ENCODE data around the gene DAP3.
"Not testable (repeated sequence)": the region's sequence is repeated elsewhere in the genome, so short reads cannot be mapped to it uniquely, and the experiment has no call there.

The DAP3 gene

GRCh38 chr1:155689081-155689607 lies at the start of gene DAP3:
TSS of gene DAP3 (plus strand) at chr1:155689091. CDS start at chr1:155709780, 20,689 bp downstream.
- in situ Hi-C loops (cut with MboI; ENCODE audit: low sequenced_read_pairs) = not testable (repeated sequence)

GRCh38 chr1:155640367-155640766 lies 48.5 kb upstream of the DAP3 start:
- in situ Hi-C loops (cut with MboI; ENCODE audit: low sequenced_read_pairs) = no loop called here

GRCh38 chr1:155642559-155643180 lies 46.2 kb upstream of the DAP3 start:
- in situ Hi-C loops (cut with MboI; ENCODE audit: low sequenced_read_pairs) = not testable (repeated sequence)

GRCh38 chr1:155643230-155643629 lies 45.7 kb upstream of the DAP3 start:
- in situ Hi-C loops (cut with MboI; ENCODE audit: low sequenced_read_pairs) = no loop called here

- in situ Hi-C loops (cut with MboI; ENCODE audit: low sequenced_read_pairs) = no loop called here
Measured at GRCh38 chr1:155645034-155645598, 43.8 kb upstream of the DAP3 start.

GRCh38 chr1:155645648-155646047 lies 43.2 kb upstream of the DAP3 start:
- in situ Hi-C loops (cut with MboI; ENCODE audit: low sequenced_read_pairs) = no loop called here

GRCh38 chr1:155646307-155646706 lies 42.6 kb upstream of the DAP3 start:
- in situ Hi-C loops (cut with MboI; ENCODE audit: low sequenced_read_pairs) = no loop called here

GRCh38 chr1:155648207-155649147 lies 40.4 kb upstream of the DAP3 start:
- in situ Hi-C loops (cut with MboI; ENCODE audit: low sequenced_read_pairs) = no loop called here

- in situ Hi-C loops (cut with MboI; ENCODE audit: low sequenced_read_pairs) = no loop called here
Measured at GRCh38 chr1:155649676-155650075, 39.2 kb upstream of the DAP3 start.

- in situ Hi-C loops (cut with MboI; ENCODE audit: low sequenced_read_pairs) = no loop called here
Measured at GRCh38 chr1:155650231-155650757, 38.6 kb upstream of the DAP3 start.

GRCh38 chr1:155651861-155652661 lies 36.8 kb upstream of the DAP3 start:
- in situ Hi-C loops (cut with MboI; ENCODE audit: low sequenced_read_pairs) = no loop called here

- in situ Hi-C loops (cut with MboI; ENCODE audit: low sequenced_read_pairs) = no loop called here
Measured at GRCh38 chr1:155652951-155653350, 35.9 kb upstream of the DAP3 start.

- in situ Hi-C loops (cut with MboI; ENCODE audit: low sequenced_read_pairs) = no loop called here
Measured at GRCh38 chr1:155657463-155657862, 31.4 kb upstream of the DAP3 start.

GRCh38 chr1:155661239-155661638 lies 27.7 kb upstream of the DAP3 start:
- in situ Hi-C loops (cut with MboI; ENCODE audit: low sequenced_read_pairs) = not testable (repeated sequence)

- in situ Hi-C loops (cut with MboI; ENCODE audit: low sequenced_read_pairs) = no loop called here
Measured at GRCh38 chr1:155669233-155670162, 19.4 kb upstream of the DAP3 start.

GRCh38 chr1:155671750-155672149 lies 17.1 kb upstream of the DAP3 start:
- in situ Hi-C loops (cut with MboI; ENCODE audit: low sequenced_read_pairs) = no loop called here

GRCh38 chr1:155673003-155673402 lies 15.9 kb upstream of the DAP3 start:
- in situ Hi-C loops (cut with MboI; ENCODE audit: low sequenced_read_pairs) = no loop called here

- in situ Hi-C loops (cut with MboI; ENCODE audit: low sequenced_read_pairs) = no loop called here
Measured at GRCh38 chr1:155678027-155678426, 10.9 kb upstream of the DAP3 start.

- in situ Hi-C loops (cut with MboI; ENCODE audit: low sequenced_read_pairs) = not testable (repeated sequence)
Measured at GRCh38 chr1:155678992-155679391, 9.9 kb upstream of the DAP3 start.

Measured in hTERT RPE-1 (cell line).